ENCODE results near the gene CPO.

- TF ChIP-seq, protein P1, sequence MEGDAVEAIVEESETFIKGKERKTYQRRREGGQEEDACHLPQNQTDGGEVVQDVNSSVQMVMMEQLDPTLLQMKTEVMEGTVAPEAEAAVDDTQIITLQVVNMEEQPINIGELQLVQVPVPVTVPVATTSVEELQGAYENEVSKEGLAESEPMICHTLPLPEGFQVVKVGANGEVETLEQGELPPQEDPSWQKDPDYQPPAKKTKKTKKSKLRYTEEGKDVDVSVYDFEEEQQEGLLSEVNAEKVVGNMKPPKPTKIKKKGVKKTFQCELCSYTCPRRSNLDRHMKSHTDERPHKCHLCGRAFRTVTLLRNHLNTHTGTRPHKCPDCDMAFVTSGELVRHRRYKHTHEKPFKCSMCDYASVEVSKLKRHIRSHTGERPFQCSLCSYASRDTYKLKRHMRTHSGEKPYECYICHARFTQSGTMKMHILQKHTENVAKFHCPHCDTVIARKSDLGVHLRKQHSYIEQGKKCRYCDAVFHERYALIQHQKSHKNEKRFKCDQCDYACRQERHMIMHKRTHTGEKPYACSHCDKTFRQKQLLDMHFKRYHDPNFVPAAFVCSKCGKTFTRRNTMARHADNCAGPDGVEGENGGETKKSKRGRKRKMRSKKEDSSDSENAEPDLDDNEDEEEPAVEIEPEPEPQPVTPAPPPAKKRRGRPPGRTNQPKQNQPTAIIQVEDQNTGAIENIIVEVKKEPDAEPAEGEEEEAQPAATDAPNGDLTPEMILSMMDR (IDR thresholded peaks at IDR 0.05) = no peak
- TF ChIP-seq EP300 (IDR thresholded peaks at IDR 0.05; ENCODE audit: low read depth) (no peak), POLR2A (IDR thresholded peaks at IDR 0.05) (no peak), POLR2AphosphoS5 (IDR thresholded peaks at IDR 0.05) (no peak)
Observed at GRCh38 chr2:206990360-206990759, 51.0 kb downstream of the CPO start.
